HL-60 (cell line): ENCODE data around the gene GNAQ.

Source experiments
- DNase-seq, 2 experiments: peaks; one replicate each; pipeline ENCODE4 v3.0.0-alpha.2; 2010 to 2020; ENCODE audit warnings: low read depth in 1 of 2, low spot score in 1 of 2
- H3K27ac ChIP-seq: fragments of 250-450 bp; sonication (Bioruptor Pico); replicated peaks from 2 replicates; pipeline ENCODE4 v1.5.1; 2020; ENCODE audit warnings: mild to moderate bottlenecking, moderate library complexity
- H3K27me3 ChIP-seq: fragments of 250-450 bp; sonication (Bioruptor Pico); 2 replicates; pipeline ENCODE4 v1.5.1; 2021; ENCODE audit warnings: mild to moderate bottlenecking, moderate library complexity; ENCODE audit not compliant: insufficient read depth, poor library complexity, severe bottlenecking
- H3K4me3 ChIP-seq: replicated peaks from 2 replicates; pipeline ENCODE4 v1.5.1; 2011; ENCODE audit warnings: mild to moderate bottlenecking, control low read depth, low read length; ENCODE audit not compliant: insufficient read depth
- CTCF ChIP-seq: IDR thresholded peaks from one replicate; pipeline ENCODE4 v1.5.1; 2011; ENCODE audit warnings: low read length, control low read depth, inconsistent platforms; ENCODE audit not compliant: insufficient read depth
- GABPA ChIP-seq: IDR thresholded peaks from 2 replicates; pipeline ENCODE4 v1.6.1; 2012; ENCODE audit warnings: low read depth
- POLR2AphosphoS5 ChIP-seq: IDR thresholded peaks from 2 replicates; pipeline ENCODE4 v1.6.1; 2012; ENCODE audit warnings: low read depth
- REST ChIP-seq: IDR thresholded peaks from 2 replicates; pipeline ENCODE4 v1.6.1; 2012; ENCODE audit warnings: low read depth; ENCODE audit not compliant: insufficient replicate concordance
- SPI1 ChIP-seq: IDR thresholded peaks from 2 replicates; pipeline ENCODE4 v1.6.1; 2012; ENCODE audit warnings: low read depth, mild to moderate bottlenecking, borderline replicate concordance

The GNAQ gene

GRCh38 chr9:77981332-77981731 lies 50.3 kb downstream of the GNAQ start:
- no peaks in the 10 kb centered on the region for H3K27me3 ChIP-seq
- H3K4me3 ChIP-seq: no peak overlapping the region
- peak in 1 of 2 experiments; percentile 72 for DNase-seq
- H3K27ac ChIP-seq: peak overlapping the region; percentile 30
- TF ChIP-seq GABPA: no peak
- TF ChIP-seq REST: no peak
- TF ChIP-seq POLR2AphosphoS5: no peak
- TF ChIP-seq CTCF: no peak
- TF ChIP-seq SPI1: no peak

DNA sequence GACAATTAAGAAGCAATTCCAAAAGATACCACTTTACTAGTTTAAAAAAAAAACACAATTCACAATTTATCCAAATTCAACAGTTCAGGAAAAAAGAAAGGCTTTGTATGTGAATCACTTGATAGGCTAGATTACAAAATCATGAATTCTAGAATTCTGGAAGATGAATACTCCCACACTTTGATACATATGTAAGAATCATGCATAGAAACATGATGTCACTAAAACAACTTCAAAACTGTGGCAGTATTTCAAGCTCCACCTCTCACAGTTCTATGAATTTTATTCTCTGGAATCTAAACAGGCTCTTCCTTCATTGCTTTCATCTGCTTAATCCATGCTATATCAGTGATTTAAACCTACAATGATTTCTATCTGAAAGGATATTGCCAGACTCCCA lies 51.0 kb downstream of the GNAQ start:
- no peak for TF ChIP-seq GABPA
- H3K27ac ChIP-seq: peak overlapping the region; percentile 41; the same call in 1 of the 2 replicates
- no peaks in the 10 kb centered on the region for H3K27me3 ChIP-seq
- no peak overlapping the region for H3K4me3 ChIP-seq
- no peak for DNase-seq

DNA sequence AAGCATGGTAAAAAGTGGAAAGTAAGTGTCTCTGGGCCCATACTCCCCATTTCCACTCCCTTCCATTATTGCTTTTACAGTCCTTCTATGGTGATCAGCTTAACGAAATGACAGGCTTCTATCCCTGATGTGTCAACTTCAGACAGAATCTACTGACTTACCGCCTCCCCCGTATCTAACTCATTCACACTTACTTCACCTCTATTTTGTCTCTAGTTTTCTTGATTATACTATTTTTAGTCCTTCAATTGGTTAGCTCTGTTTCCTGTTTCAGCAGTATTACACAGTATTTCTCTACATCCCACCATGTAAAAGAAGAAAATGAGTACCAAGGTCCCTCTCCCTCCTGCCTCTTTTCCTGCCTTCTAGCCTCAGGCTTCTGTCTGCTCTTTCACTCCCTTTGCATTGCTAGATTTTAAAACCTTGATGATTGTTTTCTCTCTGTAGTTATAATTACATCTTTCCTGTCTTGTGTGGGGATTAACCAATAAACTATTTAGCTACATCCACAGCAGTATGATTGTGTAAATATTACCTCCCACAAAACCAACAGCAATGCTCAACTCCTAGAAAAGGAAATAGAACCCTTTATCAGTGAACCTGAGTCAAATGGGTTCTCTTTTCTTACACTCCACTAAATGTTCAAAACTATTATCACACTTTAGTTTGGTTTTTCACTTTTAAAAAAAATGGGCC lies 53.4 kb downstream of the GNAQ start:
- H3K27ac ChIP-seq: peak overlapping the region; percentile 52
- H3K27me3 ChIP-seq: no peaks in the 10 kb centered on the region
- H3K4me3 ChIP-seq: no peak overlapping the region
- TF ChIP-seq CTCF (no peak), SPI1 (no peak), GABPA (no peak), POLR2AphosphoS5 (no peak), REST (no peak)
- DNase-seq: no peak

- peak; percentile 34 for TF ChIP-seq CTCF
- no peak; the same call in 1 of the 2 replicates for TF ChIP-seq POLR2AphosphoS5
- peak; percentile 93 for TF ChIP-seq SPI1
- Histone ChIP-seq H3K27ac (peak overlapping the region; percentile 52), H3K4me3 (no peak overlapping the region), H3K27me3 (no peaks in the 10 kb centered on the region)
- peak; percentile 50 to 73 for DNase-seq
Measured at GRCh38 chr9:77977210-77977611, 54.4 kb downstream of the GNAQ start.
